Left renal cortex interstitium (tissue), 4 donors: ENCODE measurements around the gene TSSK6. TPM values are rescaled to one million over a fixed set of nuclear protein-coding genes. Genes with fewer than 3 reads are reported as not detected.

ENCODE experiments used
- DNase-seq, 4 donors: peaks; one replicate each; pipeline ENCODE4 v3.0.0-alpha.2; 2013; ENCODE audit warnings: low read depth in 4 of 4, low spot score in 2 of 4, missing footprints in 1 of 4
- polyA plus RNA-seq, 4 donors: library from polyadenylated mRNA; unstranded; fragments of 120-200 nt; gene quantifications; one replicate each; pipeline ENCODE4 v1.2.1, GENCODE V29; 2013; ENCODE audit not compliant: insufficient read length in 4 of 4

Gene TSSK6
- polyA plus RNA-seq, 4 donors, result 0.71 to 2.4 (median 1.7) TPM

DNA sequence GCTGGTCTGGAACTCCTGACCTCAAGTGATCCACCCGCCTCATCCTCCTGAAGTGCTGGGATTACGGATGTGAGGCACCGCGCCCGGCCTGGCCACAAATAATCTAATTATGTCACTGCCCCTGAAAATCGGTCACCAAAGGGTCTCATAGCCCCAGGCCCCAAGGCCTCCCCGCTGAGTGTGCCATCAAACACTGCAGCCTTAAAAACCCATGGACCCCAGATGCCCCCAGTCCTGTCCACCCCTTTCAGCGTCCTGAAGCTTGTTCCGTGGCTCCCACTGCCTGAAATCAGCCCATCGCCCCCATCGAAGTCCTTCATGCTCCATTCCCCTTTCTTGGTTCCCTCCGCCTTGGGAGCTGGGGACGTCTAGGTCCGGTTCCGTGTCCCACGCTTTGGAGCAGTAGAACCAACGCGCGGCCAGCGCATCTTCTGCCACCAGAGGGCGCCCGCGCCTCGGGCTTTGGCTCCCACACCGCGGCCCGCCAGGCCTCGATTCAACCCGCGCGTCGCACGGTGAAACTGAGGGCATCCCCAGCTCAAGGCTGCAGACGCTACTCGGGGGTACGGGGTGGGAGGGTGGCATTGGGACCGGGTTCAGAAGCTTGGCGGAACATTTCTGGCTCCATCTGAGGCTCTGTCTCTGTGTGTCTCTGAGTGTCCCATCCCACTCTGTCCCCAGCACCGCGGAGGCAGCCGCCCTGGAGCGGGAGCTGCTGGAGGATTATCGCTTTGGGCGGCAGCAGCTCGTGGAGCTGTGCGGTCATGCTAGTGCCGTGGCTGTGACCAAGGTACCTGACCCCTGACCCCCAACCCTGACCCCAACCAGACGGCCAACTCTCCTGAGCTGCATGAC lies 16.8 kb upstream of the TSSK6 start:
- no peak for DNase-seq

DNA sequence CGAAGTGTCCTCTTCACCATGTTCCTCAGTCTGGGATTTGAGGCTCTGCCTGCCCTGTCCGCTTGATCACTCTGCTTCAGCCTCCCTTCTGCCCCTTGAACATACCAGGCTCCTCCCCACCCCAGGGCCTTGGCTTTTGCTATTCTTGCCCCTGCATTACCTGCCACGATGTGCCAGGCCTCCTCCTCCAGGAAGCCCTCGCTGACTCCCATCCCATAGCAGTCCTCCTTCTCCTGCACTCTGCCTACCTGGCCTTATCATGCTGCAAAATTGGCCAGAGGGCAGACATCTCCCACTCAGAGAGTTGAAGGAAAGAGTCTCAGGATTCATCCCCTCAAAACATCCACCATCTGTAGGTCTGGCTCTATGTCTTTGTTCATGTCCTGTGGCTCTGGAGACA lies 15.5 kb upstream of the TSSK6 start:
- no peak for DNase-seq

DNA sequence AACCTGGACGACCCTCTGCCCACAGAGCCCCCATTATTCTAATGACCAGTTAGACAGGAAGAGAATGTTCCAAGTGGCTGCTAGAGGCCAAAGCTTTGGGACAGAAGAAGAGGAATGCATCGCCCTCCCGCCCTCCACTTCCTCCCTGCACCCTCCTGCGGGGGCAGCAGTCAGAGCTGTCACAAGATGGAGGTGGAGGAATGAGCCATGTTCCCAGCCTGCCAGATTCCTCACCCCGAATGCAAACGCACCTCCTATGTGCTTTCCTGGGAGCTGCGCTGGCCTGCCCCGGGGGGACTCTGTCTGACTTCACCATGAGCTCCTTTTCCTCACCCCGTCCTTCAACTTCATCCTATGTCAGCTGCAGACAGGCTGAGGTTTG lies 15.1 kb upstream of the TSSK6 start:
- DNase-seq, result no peak

- DNase-seq, result no peak
Measured at GRCh38 chr19:19529783-19530422, 14.6 kb upstream of the TSSK6 start.

GRCh38 chr19:19528721-19529490 lies 13.6 kb upstream of the TSSK6 start, which contains the start of gene YJEFN3:
TSS of gene YJEFN3 (plus strand) at chr19:19528911. CDS start at chr19:19528933, 22 bp downstream.
- DNase-seq, result no peak

DNA sequence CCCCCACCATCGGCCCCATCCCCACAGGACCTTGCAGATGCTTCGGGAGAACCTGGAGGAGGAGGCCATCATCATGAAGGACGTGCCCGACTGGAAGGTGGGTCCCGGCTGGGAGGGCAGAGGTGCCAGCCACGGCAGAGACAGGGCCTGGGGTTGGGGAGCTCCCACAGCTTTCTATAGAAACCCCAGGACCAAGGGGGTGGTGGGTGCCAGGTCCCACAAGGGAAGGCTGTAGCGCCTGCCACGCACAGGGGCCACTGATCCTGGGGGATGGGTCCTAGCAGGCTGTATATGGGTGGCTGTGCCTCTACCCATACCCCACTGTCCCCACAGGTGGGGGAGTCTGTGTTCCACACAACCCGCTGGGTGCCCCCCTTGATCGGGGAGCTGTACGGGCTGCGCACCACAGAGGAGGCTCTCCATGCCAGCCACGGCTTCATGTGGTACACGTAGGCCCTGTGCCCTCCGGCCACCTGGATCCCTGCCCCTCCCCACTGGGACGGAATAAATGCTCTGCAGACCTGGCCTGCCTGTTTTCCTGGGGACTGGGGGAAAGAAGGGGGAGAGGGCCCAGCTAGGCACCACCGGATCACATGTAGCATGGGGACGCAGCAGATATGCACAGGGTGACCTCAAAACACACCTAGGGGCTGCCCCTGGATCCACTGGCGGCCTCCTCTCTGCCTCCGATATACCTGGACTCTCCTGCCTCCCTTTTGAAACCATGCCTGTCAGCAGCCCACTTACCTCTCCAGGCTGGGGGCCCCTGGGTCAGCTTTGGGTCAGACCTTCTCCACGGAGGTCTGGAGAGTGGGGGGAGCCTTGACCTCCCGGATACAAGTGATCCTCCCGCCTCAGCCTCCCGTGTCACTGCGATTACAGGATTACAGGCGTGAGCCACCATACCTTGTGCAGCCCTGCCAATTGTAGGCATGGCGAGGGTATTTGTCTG lies 12.6 kb upstream of the TSSK6 start:
- DNase-seq, result no peak

- no peak for DNase-seq
Measured at GRCh38 chr19:19527371-19527656, 12.0 kb upstream of the TSSK6 start.

GRCh38 chr19:19526581-19527370 lies 11.4 kb upstream of the TSSK6 start:
- DNase-seq, result no peak

DNA sequence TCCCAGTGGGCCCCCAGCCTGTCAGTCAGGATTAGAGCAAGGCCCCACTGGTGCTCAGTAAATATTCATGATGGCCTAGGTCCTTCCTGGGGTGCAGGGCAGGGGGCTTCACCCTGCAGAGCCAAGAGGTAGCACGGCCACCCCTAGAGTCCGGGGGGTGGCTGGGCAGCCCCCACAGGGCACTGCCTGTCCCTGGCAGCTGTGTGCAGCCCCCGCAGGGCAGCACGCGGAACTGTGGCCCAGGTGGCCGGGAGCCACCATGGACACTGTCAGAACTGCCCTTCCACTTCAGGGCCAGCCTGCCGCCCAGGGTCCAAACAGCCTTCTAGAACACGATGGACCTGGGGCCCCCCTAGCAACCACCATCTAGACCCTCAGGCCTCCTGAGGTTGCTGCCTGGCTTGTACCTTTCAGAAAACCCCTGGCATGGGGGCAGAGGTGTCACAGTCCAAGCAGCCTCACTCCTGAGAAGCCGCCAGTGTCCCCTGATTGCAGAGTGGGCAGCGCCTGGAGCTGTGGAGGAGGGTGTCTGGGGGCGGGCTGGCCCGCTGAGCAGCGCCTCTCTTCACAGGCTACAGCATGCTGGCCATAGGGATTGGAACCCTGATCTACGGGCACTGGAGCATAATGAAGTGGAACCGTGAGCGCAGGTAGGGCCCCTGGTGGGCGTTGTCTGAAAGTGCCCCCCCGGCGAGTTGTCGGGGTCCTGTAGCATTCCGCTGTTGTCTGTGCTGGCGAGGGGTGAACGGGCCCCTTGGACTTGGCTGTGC lies 10.4 kb upstream of the TSSK6 start:
- no peak for DNase-seq

DNA sequence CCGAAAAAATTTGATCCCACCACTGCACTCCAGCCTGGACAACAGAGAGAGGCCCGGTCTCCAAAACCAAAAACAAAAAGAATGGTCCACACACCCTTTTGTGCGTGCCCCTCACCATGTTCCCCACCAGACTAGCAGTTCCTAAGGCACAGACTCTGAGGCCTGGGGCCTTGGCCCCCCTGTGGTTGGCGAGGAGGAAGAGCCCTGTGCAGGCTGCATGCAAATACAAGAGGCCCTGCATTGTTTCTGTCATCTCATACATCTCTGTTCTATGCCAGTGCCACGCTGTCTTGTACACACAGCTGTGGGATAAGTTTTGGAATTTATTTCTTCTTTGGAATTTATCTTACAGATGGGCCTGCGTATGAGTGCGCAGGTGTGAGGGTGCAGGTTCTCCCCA lies 8.7 kb upstream of the TSSK6 start:
- DNase-seq, result no peak

DNA sequence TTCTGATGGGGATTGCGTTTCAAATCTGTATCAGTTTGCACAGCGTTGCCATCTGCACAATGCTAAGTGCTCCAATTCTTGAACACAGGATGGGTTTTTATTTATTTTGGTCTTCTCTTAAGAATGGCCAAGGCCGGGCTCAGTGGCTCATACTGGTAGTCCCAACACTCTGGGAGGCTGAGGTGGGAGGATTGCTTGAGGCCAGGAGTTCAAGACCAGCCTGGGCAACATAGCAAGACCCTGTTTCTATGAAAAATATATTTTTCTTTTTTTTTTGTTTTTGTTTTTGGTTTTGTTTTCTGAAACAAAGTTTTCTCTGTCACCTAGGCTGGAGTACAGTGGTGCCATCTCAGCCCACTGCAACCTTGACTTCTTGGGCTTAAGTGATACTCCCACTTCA lies 7.8 kb upstream of the TSSK6 start:
- no peak for DNase-seq

- DNase-seq, result no peak
Measured at GRCh38 chr19:19520989-19521388, 5.6 kb upstream of the TSSK6 start.

GRCh38 chr19:19517235-19517619 lies 1.9 kb upstream of the TSSK6 start:
- no peak for DNase-seq

DNA sequence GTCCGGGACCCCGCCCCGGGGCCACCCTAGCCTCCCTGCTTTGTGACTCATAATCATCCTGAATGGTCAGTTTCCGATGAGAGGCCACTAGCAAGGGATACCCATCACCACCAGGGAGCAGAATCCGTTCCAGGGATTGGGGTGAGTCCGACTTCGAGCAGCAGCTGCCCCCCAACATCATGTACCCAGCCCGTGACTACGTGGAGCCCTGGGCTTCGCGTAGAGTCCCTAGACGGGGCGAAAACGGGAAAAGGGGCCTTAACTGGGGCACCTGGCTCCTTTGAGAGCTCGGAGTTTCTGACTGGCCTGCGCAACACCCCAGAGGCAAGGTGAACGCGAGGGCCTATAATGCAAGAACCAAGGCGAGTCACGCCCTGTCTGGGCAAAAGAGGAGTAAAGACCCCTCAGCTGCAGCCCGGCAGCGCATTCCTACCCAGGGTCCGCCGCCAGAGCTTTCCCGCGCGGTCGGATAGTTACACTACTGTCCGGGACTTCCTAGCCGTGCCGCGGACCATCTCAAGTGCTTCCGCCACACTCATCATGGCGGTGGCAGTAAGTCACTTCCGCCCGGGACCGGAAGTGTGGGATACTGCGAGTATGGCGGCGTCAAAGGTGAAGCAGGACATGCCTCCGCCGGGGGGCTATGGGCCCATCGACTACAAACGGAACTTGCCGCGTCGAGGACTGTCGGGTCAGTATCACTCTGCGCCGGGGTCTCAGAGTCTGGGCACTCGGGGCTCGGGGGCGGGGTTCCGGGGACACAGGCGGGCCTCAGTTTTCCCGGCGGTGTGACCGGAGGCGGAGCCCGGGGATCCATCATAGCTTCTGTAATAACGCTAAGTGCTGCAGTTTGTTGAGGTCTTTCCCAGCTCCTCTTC lies 533 bp upstream of the TSSK6 start, which contains the start of gene NDUFA13:
TSS of gene NDUFA13 (plus strand) at position 584 of the 878 bp plus-strand sequence. CDS start at position 598, 14 bp downstream.
- peak; percentile 89 to 94 (median 94) for DNase-seq

DNA sequence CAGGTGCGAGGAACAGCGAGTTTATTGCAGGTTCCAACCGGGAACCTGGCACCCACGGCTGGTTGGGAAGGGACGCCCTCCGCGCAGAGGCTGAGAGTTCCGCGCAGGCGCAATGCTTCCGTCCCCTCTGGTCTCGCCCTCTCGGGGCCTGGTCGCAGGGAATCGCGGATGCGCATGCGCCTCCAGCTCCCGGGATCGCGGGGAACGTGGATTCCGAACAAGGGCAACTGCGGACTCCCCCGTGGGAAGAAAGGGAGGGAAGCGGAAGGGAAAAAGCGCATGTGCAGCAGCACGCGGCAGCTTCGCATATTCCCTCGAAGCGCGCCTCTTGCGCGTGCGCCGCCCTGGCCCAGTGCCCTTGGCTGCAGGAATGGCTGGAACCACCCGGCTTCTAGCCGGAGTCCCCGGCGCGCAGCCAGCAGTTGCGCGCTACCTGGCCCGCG lies 1.1 kb downstream of the TSSK6 start:
- peak in 2 of 4 donors; percentile 34 to 55 for DNase-seq

DNA sequence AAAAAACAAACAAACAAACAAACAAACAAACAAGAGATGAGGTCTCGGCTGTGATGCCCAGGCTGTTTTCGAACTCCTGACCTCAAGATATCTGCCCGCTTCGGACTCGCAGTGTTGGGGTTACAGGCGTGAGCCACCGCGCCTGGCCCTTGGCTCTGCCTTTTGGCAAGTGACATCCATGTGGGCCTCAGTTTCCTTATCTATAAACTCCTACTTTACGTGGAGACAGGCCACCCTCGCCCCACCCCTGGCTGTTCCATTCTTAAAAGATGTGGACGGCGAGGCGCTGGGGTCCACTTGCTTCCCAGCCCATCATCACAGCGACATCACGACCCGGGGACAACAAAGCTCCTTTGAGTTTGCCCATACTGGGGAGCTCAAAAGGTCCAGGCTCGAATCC lies 1.7 kb downstream of the TSSK6 start:
- DNase-seq, result no peak

- no peak for DNase-seq
Measured at GRCh38 chr19:19510432-19510831, 4.9 kb downstream of the TSSK6 start.

DNA sequence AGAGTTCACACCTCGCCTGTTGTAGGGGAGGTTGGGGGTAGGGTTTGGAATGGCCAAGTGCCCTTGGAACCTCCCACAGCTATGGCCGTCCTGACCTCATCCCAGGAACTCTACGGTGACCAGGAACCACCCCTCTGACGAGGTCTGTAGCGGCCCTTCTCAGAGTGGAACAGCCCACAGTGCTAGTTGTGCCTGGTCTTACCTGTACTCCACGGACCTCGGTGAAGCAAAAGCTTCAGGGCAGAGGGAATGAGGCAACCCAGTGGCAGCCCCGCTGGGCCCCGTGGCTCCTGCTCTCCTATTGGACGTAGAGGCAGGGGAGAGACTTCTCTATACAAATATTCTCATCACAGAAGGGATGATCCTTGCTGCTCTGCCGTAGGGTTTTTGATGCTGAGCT lies 7.1 kb downstream of the TSSK6 start:
- DNase-seq, result no peak
